GM06990 (cell line): ENCODE results near the gene FLYWCH1.

ENCODE experiments used
- DNase-seq: peaks from one replicate; pipeline ENCODE4 v3.0.0-alpha.2; 2011; ENCODE audit not compliant: insufficient read length; ENCODE audit errors: extremely low read depth
- H3K27me3 ChIP-seq: replicated peaks from 2 replicates; pipeline ENCODE4 v1.6.0; 2011; ENCODE audit warnings: low read length; ENCODE audit not compliant: control insufficient read depth, insufficient read depth
- H3K36me3 ChIP-seq: 2 replicates; pipeline ENCODE4 v1.5.1; 2011; ENCODE audit warnings: low read length; ENCODE audit not compliant: control insufficient read depth, insufficient read depth
- H3K4me3 ChIP-seq: replicated peaks from 2 replicates; pipeline ENCODE4 v1.5.1; 2011; ENCODE audit warnings: low read depth, mild to moderate bottlenecking, control low read depth, low read length
- CTCF ChIP-seq: IDR thresholded peaks from 2 replicates; pipeline ENCODE4 v1.5.1; 2011; ENCODE audit warnings: low read length, control low read depth, mild to moderate bottlenecking, inconsistent platforms; ENCODE audit not compliant: insufficient read depth, poor library complexity, severe bottlenecking

Gene FLYWCH1

GRCh38 chr16:2968738-2969544, 57.2 kb downstream of the FLYWCH1 start, which contains the start of gene PAQR4:
PAQR4 (plus strand) TSS chr16:2969348; CDS start chr16:2969675, 327 bp downstream.
- H3K36me3 ChIP-seq = peaks cover 7% of the 10 kb centered on the region
- H3K27me3 ChIP-seq = no peaks in the 10 kb centered on the region
- peak within 1 kb of the TSS; percentile 88 for H3K4me3 ChIP-seq
- TF ChIP-seq CTCF = no peak
- DNase-seq = peak; percentile 97

DNA sequence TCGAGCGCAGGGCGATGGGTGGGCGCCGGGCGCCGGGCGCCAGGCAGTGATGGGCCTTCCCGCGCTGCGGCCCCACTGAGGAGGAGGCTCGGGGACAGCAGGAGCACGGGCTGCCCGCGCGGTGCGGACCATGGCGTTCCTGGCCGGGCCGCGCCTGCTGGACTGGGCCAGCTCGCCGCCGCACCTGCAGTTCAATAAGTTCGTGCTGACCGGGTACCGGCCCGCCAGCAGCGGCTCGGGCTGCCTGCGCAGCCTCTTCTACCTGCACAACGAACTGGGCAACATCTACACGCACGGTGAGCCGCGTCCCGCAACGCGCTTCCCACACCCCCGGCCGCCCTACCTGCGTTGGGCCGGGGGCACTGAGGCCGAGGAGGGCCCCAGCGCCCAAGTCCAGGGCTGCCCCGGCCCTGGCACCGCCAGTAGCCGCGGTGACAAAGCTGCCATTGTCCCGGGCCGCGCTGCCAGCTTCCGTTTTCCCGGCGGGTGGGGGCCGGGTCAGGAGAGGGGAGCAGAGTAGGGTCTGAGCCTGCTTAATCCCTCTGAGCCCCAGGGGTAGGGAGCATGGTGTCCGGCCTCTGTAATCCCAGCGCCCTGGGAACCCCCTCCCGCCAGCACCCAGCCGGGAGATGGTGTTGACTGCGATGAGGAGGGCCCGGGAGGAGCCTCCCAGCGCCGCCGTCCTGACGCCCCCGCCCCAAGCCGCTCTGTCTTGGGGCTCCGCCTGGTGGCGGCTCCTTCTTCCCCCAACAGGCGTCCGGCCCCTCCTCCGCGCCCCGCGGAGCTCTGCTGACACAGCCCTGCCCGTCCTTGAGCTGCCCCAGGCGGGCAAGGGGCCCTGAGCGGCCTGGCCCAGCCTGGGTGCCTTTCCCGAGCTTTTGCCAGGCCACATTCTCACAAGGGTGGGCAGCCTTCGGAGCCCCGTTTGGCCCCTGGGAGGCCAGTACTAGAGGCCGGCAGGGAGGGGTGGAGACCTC, 58.1 kb downstream of the FLYWCH1 start:
- peak; percentile 84 for DNase-seq
- H3K36me3 ChIP-seq = peaks cover 9% of the 10 kb centered on the region
- TF ChIP-seq CTCF = peak; percentile 85
- no peaks in the 10 kb centered on the region for H3K27me3 ChIP-seq
- peak overlapping the region; percentile 88 for H3K4me3 ChIP-seq

- peaks cover 11% of the 10 kb centered on the region for H3K36me3 ChIP-seq
- no peak for DNase-seq
- TF ChIP-seq CTCF = no peak
- peak overlapping the region; percentile 88 for H3K4me3 ChIP-seq
- no peaks in the 10 kb centered on the region for H3K27me3 ChIP-seq
Observed at GRCh38 chr16:2970563-2970962, 58.8 kb downstream of the FLYWCH1 start.

DNA sequence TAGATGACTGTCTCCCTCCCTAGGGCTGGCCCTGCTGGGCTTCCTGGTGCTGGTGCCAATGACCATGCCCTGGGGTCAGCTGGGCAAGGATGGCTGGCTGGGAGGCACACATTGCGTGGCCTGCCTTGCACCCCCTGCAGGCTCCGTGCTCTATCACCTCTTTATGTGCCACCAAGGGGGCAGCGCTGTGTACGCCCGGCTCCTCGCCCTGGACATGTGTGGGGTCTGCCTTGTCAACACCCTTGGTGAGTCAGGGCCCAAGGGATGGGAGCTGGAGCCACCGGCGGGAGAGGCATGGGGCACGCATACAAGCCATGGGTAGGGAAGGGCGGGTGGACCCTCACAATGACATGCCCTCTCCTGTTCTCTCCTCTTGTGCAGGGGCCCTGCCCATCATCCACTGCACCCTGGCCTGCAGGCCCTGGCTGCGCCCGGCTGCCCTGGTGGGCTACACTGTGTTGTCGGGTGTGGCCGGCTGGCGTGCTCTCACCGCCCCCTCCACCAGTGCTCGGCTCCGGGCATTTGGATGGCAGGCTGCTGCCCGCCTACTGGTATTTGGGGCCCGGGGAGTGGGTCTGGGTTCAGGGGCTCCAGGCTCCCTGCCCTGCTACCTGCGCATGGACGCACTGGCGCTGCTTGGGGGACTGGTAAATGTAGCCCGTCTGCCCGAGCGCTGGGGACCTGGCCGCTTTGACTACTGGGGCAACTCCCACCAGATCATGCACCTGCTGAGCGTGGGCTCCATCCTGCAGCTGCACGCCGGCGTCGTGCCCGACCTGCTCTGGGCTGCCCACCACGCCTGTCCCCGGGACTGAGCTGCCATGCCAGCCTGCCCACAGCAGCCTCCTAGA, 59.6 kb downstream of the FLYWCH1 start:
- peak; percentile 11 for TF ChIP-seq CTCF
- Histone ChIP-seq H3K27me3 (no peaks in the 10 kb centered on the region), H3K36me3 (peaks cover 15% of the 10 kb centered on the region), H3K4me3 (peak overlapping the region; percentile 88)
- DNase-seq = no peak
